NCI-H2081 treated with DMSO at 0.1 percent for 48 hours (cell line): ENCODE measurements around the gene CRYGA.

Experiments
- DNase-seq: peaks from one replicate; lab custom pipeline; 2025; lab: John Stamatoyannopoulos, UW

The CRYGA gene

GRCh38 chr2:208163489-208163888 is at the start of gene CRYGA:
CRYGA (minus strand) TSS chr2:208163589; CDS start chr2:208163556, 33 bp downstream.
- no peak for DNase-seq

GRCh38 chr2:208210688-208211451 is 47.5 kb upstream of the CRYGA start:
- no peak for DNase-seq

GRCh38 chr2:208208335-208209085 is 45.1 kb upstream of the CRYGA start:
- DNase-seq = no peak

GRCh38 chr2:208207769-208208168 is 44.4 kb upstream of the CRYGA start:
- no peak for DNase-seq

- no peak for DNase-seq
Observed at GRCh38 chr2:208204166-208204565, 40.8 kb upstream of the CRYGA start.

- no peak for DNase-seq
Observed at GRCh38 chr2:208195531-208195930, 32.1 kb upstream of the CRYGA start.

- no peak for DNase-seq
Observed at GRCh38 chr2:208192611-208193236, 29.3 kb upstream of the CRYGA start.

GRCh38 chr2:208189810-208190503 is 26.6 kb upstream of the CRYGA start, which contains the start of gene C2orf80:
C2orf80 (minus strand) TSS chr2:208190030; CDS start chr2:208186986, 3,044 bp downstream.
- no peak for DNase-seq

- no peak for DNase-seq
Observed at GRCh38 chr2:208189069-208189809, 25.9 kb upstream of the CRYGA start.

GRCh38 chr2:208186893-208187292 is 23.5 kb upstream of the CRYGA start:
- DNase-seq = no peak

- DNase-seq = no peak
Observed at GRCh38 chr2:208186465-208186864, 23.1 kb upstream of the CRYGA start.

- no peak for DNase-seq
Observed at GRCh38 chr2:208183972-208184705, 20.8 kb upstream of the CRYGA start.

GRCh38 chr2:208183526-208183925 is 20.1 kb upstream of the CRYGA start:
- no peak for DNase-seq

GRCh38 chr2:208182835-208183234 is 19.4 kb upstream of the CRYGA start:
- DNase-seq = no peak

GRCh38 chr2:208179028-208179609 is 15.7 kb upstream of the CRYGA start:
- DNase-seq = no peak

- DNase-seq = no peak
Observed at GRCh38 chr2:208175840-208176153, 12.4 kb upstream of the CRYGA start.

- DNase-seq = peak; percentile 62
Observed at GRCh38 chr2:208175069-208175839, 11.9 kb upstream of the CRYGA start.

- DNase-seq = no peak
Observed at GRCh38 chr2:208174144-208174543, 10.8 kb upstream of the CRYGA start.

GRCh38 chr2:208172125-208172524 is 8.7 kb upstream of the CRYGA start:
- no peak for DNase-seq
